Vagina (tissue), 2 donors: ENCODE data around the gene SLC16A2.

Experiments
- CTCF ChIP-seq, 3 experiments: fragments of 450-650 bp in 2 of 3; fragments of 200-600 bp in 1 of 3; sonication (generic) in 1 of 3; IDR thresholded peaks; one replicate each; pipeline ENCODE4 v1.5.1; 2017 to 2019; ENCODE audit warnings: antibody characterized with exemption in 3 of 3, mild to moderate bottlenecking in 2 of 3, moderate library complexity in 2 of 3
- POLR2A ChIP-seq, 2 donors: fragments of 450-650 bp; IDR thresholded peaks; one replicate each; pipeline ENCODE4 v1.6.1; 2017; ENCODE audit warnings: antibody characterized with exemption in 2 of 2, mild to moderate bottlenecking in 2 of 2, moderate library complexity in 2 of 2
- POLR2AphosphoS5 ChIP-seq, 2 donors: sonication (generic); formaldehyde crosslinking; IDR thresholded peaks; one replicate each; pipeline ENCODE4 v1.9.0; 2017; ENCODE audit warnings: antibody characterized with exemption in 2 of 2, mild to moderate bottlenecking in 2 of 2, low read depth in 1 of 2; ENCODE audit not compliant: insufficient read depth in 1 of 2

GRCh38 chrX:74510401-74510800, 89.1 kb downstream of the SLC16A2 start:
- TF ChIP-seq CTCF (IDR thresholded peaks at IDR 0.05) (no peak), POLR2A (IDR thresholded peaks at IDR 0.05) (no peak), POLR2AphosphoS5 (IDR thresholded peaks at IDR 0.05; ENCODE audit: insufficient read depth in 1 of 2, low read depth in 1 of 2) (no peak)
